Suprapubic skin (tissue), 3 donors: ENCODE data around the gene ADAMTS2.

ENCODE experiments used
- CTCF ChIP-seq, 2 donors: fragments of 200-600 bp in 1 of 2; fragments of 450-650 bp in 1 of 2; sonication (generic) in 1 of 2; IDR thresholded peaks; one replicate each; pipeline ENCODE4 v1.5.1; 2016 to 2019; ENCODE audit warnings: antibody characterized with exemption in 2 of 2, mild to moderate bottlenecking in 1 of 2, moderate library complexity in 1 of 2
- EP300 ChIP-seq: sonication (generic); formaldehyde crosslinking; IDR thresholded peaks from one replicate; pipeline ENCODE4 v1.6.1; 2017; ENCODE audit warnings: antibody characterized with exemption
- POLR2A ChIP-seq, 2 donors: fragments of 450-650 bp; IDR thresholded peaks; one replicate each; pipeline ENCODE4 v1.6.1; 2017; ENCODE audit warnings: antibody characterized with exemption in 2 of 2, mild to moderate bottlenecking in 2 of 2, moderate library complexity in 2 of 2

DNA sequence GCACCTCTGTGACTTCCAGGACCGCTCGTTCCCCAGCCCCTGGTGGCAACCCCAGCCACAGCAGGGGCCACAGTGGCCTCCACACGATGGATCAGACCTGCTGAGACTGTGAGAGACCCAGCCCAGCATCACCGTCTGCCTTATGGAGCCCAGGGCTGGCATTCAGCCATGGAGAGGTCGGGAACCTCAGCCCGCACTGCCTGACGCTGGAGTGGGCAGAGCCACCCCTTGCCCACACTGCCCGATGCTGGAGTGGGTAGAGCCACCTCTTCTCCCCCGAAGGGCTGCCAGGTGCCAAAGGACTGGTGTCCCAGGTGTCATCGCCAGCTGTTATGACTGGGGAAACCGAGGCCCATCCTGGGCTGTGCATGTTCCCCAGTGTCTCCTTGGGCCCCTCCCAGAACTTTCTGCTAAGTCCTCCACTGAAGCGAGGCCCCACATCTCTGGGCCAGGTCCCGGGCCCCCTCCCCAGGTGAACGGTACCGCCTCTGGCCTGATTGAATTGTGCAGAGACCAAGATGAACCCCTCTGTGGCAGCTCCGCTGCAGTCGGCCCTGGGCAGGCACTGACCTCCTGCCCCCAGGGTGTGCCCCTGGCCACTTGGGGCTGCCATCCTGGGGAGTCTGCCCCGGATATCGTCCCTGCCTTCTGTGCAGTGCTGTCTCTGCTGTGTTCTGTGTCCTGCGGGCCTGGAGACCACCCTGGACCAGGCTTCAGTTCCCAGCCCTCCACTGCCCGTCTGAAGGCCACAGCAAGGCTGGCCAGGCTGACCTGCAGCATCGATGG lies 137.1 kb downstream of the ADAMTS2 start:
- TF ChIP-seq CTCF (IDR thresholded peaks at IDR 0.05) (no peak), POLR2A (IDR thresholded peaks at IDR 0.05) (no peak), EP300 (no peak)
